GM12878 (cell line): ENCODE measurements around the gene MCOLN2. TPM values are rescaled to one million over a fixed set of nuclear protein-coding genes. Genes with fewer than 3 reads are reported as not detected.

ENCODE experiments used
- ATAC-seq: fragments of 200-7000 bp; cut with Tn5 transposase; 3 replicates; pipeline ENCODE4 v1.9.1; 2020; ENCODE audit warnings: mild to moderate bottlenecking, moderate library complexity
- BruUV-seq: library from RNA; stranded (reverse); fragments of 400-500 nt; replicated peaks from 2 replicates; lab custom pipeline; 2021; lab: Mats Ljungman, UMichigan
- CTCF ChIA-PET: fragments of 300-600 bp; sonication (Branson Sonifier 250); formaldehyde crosslinking; extraction: SDS; loops from one replicate; lab custom pipeline; 2021; ENCODE audit warnings: inconsistent platforms; lab: Yijun Ruan, JAX
- POLR2A ChIA-PET: fragments of 350-600 bp; formaldehyde crosslinking; extraction: SDS; loops from one replicate; lab custom pipeline; 2021; ENCODE audit warnings: inconsistent platforms; lab: Charles Lee
- RAD21 ChIA-PET: fragments of 300-600 bp; sonication (Branson Sonifier 250); formaldehyde crosslinking; loops from one replicate; lab custom pipeline; 2023; ENCODE audit warnings: antibody characterized with exemption; ENCODE audit not compliant: unreplicated experiment; lab: Charles Lee
- SMC1A ChIA-PET: fragments of 300-600 bp; sonication (Branson Sonifier 250); formaldehyde crosslinking; loops from one replicate; lab custom pipeline; 2023; ENCODE audit not compliant: unreplicated experiment, uncharacterized antibody; lab: Charles Lee
- DNase-seq: peaks from one replicate; pipeline ENCODE4 v3.0.0-alpha.2; 2011; ENCODE audit warnings: low read depth, low spot score
- FAIRE-seq: peaks from 3 replicates; lab custom pipeline; 2011; peaks lifted over from hg19 to GRCh38; lab: Jason Lieb, UNC
- H2AFZ ChIP-seq: 2 replicates; pipeline ENCODE4 v1.6.0; 2011; ENCODE audit warnings: low read depth, low read length, control low read depth; ENCODE audit not compliant: control insufficient read depth
- H3K27ac ChIP-seq: 2 replicates; pipeline ENCODE4 v1.5.1; 2011; ENCODE audit warnings: control low read depth; ENCODE audit not compliant: control insufficient read depth, insufficient read depth
- H3K27me3 ChIP-seq, 2 experiments: replicated peaks in 1 of 2; 2 replicates each; pipeline versions ENCODE4 v1.6.0 to v1.6.1; 2011; ENCODE audit warnings: low read length in 1 of 2; ENCODE audit not compliant: control insufficient read depth in 2 of 2, insufficient read depth in 2 of 2
- H3K36me3 ChIP-seq, 2 experiments: 2 replicates each; pipeline ENCODE4 v1.5.1; 2011; ENCODE audit warnings: low read length in 1 of 2; ENCODE audit not compliant: control insufficient read depth in 2 of 2, insufficient read depth in 2 of 2
- H3K4me1 ChIP-seq: 2 replicates; pipeline ENCODE4 v1.6.1; 2011; ENCODE audit warnings: mild to moderate bottlenecking, low read length, moderate library complexity, mixed read lengths; ENCODE audit not compliant: control insufficient read depth, insufficient read depth
- H3K4me2 ChIP-seq: 2 replicates; pipeline ENCODE4 v1.6.0; 2011; ENCODE audit warnings: control low read depth; ENCODE audit not compliant: control insufficient read depth, insufficient read depth
- H3K4me3 ChIP-seq: fragments of 200-600 bp; sonication (generic); 2 replicates; pipeline ENCODE4 v1.5.1; 2016
- H3K79me2 ChIP-seq: 2 replicates; pipeline ENCODE4 v1.6.0; 2011; ENCODE audit warnings: low read length; ENCODE audit not compliant: control insufficient read depth, insufficient read depth
- H3K9ac ChIP-seq: 2 replicates; pipeline ENCODE4 v1.8.0; 2011; ENCODE audit warnings: low read length, control low read depth, mixed read lengths; ENCODE audit not compliant: control insufficient read depth, insufficient read depth
- H3K9me3 ChIP-seq: replicated peaks from 3 replicates; pipeline ENCODE4 v1.5.1; 2011; ENCODE audit warnings: mild to moderate bottlenecking, low read length; ENCODE audit not compliant: control insufficient read depth, insufficient read depth
- H4K20me1 ChIP-seq: 2 replicates; pipeline ENCODE4 v1.6.0; 2011; ENCODE audit not compliant: control insufficient read depth, insufficient read depth
- BRCA1 ChIP-seq: IDR thresholded peaks from 2 replicates; pipeline ENCODE4 v1.6.1; 2011; ENCODE audit warnings: low read depth, low read length, improper control_type of control experiment
- EGR1 ChIP-seq, 2 experiments: IDR thresholded peaks; 1 replicate in 1 of 2; 2 replicates in 1 of 2; pipeline ENCODE4 v1.6.1; 2011 to 2012; ENCODE audit warnings: low read depth in 2 of 2, low read length in 2 of 2, borderline replicate concordance in 1 of 2, mild to moderate bottlenecking in 1 of 2, moderate library complexity in 1 of 2
- IRF5 ChIP-seq: fragments of 450-650 bp; IDR thresholded peaks from 2 replicates; pipeline ENCODE4 v1.6.1; 2017; ENCODE audit warnings: borderline replicate concordance
- NR2C1 ChIP-seq: fragments of 450-650 bp; IDR thresholded peaks from 2 replicates; pipeline ENCODE4 v1.6.1; 2017; ENCODE audit warnings: antibody characterized with exemption, mild to moderate bottlenecking, moderate library complexity
- PAX5 ChIP-seq: IDR thresholded peaks from 2 replicates; pipeline ENCODE4 v1.6.1; 2011; ENCODE audit warnings: low read depth, low read length, borderline replicate concordance
- SIX5 ChIP-seq: IDR thresholded peaks from 2 replicates; pipeline ENCODE4 v1.6.1; 2011; ENCODE audit warnings: mild to moderate bottlenecking, low read depth, low read length, moderate library complexity; ENCODE audit not compliant: severe bottlenecking
- SUPT20H ChIP-seq: IDR thresholded peaks from 2 replicates; pipeline ENCODE4 v1.6.1; 2011; ENCODE audit warnings: low read depth, mild to moderate bottlenecking, low read length, moderate library complexity, borderline replicate concordance; ENCODE audit not compliant: control insufficient read depth
- SUZ12 ChIP-seq: fragments of 200-600 bp; sonication (generic); IDR thresholded peaks from one replicate; pipeline ENCODE4 v1.6.1; 2018; ENCODE audit warnings: antibody characterized with exemption, mild to moderate bottlenecking; ENCODE audit not compliant: unreplicated experiment
- TARDBP ChIP-seq: IDR thresholded peaks from 2 replicates; pipeline ENCODE4 v1.6.1; 2016; ENCODE audit warnings: borderline replicate concordance
- ZBED1 ChIP-seq: IDR thresholded peaks from 2 replicates; pipeline ENCODE4 v1.6.1; 2016; ENCODE audit warnings: borderline replicate concordance
- ZNF622 ChIP-seq: fragments of 450-650 bp; IDR thresholded peaks from 2 replicates; pipeline ENCODE4 v1.6.1; 2017; ENCODE audit warnings: mild to moderate bottlenecking, inconsistent platforms
- WGBS: methylation state at CpG from one replicate; pipeline ENCODE4 v1.1.6; 2016; ENCODE audit warnings: low lambda C conversion rate; ENCODE audit not compliant: insufficient replicate concordance, insufficient coverage; ENCODE audit errors: missing lambda C conversion rate; 5-methylcytosine and 5-hydroxymethylcytosine counted together
- in situ Hi-C: fragments of 300-500 bp; cut with MboI; formaldehyde crosslinking; loops from 9 replicates; pipeline ENCODE4 v1.14.3; 2018; ENCODE audit warnings: mixed read lengths
- intact Hi-C: fragments of 100-400 bp; cut with micrococcal nuclease; formaldehyde crosslinking; loops from one replicate; pipeline ENCODE4 v1.14.2; 2022; ENCODE audit not compliant: unreplicated experiment
- polyA plus RNA-seq, 11 experiments: library from polyadenylated mRNA; depleted of rRNA in 4 of 11; unstranded in 6 of 11; stranded (reverse) in 5 of 11; fragments of >200 nt; fragmentation: Nextera tagmentation in 4 of 11; fragmentation: Illumina TruSeq in 1 of 11; extraction: Ambion mirVana in 4 of 11; extraction: Trizol in 1 of 11; gene quantifications; 1 replicate in 1 of 11; 2 replicates in 10 of 11; pipeline versions ENCODE4 v1.2.1 to v1.2.3, GENCODE V29; 2011 to 2016; ENCODE audit warnings: inconsistent platforms in 2 of 11, missing spikeins in 2 of 11, low read depth in 1 of 11
- total RNA-seq, 4 experiments: library from RNA; depleted of rRNA in 3 of 4; stranded (reverse); fragments of >200 nt in 3 of 4; fragmentation: Illumina TruSeq in 1 of 4; extraction: Trizol in 1 of 4; gene quantifications; 2 replicates each; pipeline versions ENCODE4 v1.2.1 to v1.2.3, GENCODE V29; 2013 to 2021
- TF ChIP-seq, protein P1 (sequence below): IDR thresholded peaks from 2 replicates; pipeline ENCODE4 v1.6.1; 2011; ENCODE audit warnings: low read depth, low read length, improper control_type of control experiment, borderline replicate concordance
- TF ChIP-seq, protein P2 (sequence below): fragments of 450-650 bp; IDR thresholded peaks from 2 replicates; pipeline ENCODE4 v1.6.1; 2017; ENCODE audit warnings: mild to moderate bottlenecking

MCOLN2 gene
- total and polyA plus RNA-seq, 10 of the 15 experiments (the other 5 are each of a cell fraction or from before 2014, with no cell fraction given): 25.9 to 233 (median 109) TPM

- in situ Hi-C loops (no loop called here), intact Hi-C loops (loop anchor here (2.0 kb wide), 1 partner anchor 14 kb away; no protein-coding TSS in a partner anchor)
- peaks cover 9 to 33% of the 10 kb centered on the region in 2 experiments for H3K36me3 ChIP-seq
- H3K9me3 ChIP-seq: no peaks in the 10 kb centered on the region; the same call in 2 of the 3 replicates
- peaks cover 10% of the 10 kb centered on the region for H3K4me1 ChIP-seq
- BruUV-seq: no TSS peak
- H3K9ac ChIP-seq: no peak overlapping the region
- no peak overlapping the region for H3K27ac ChIP-seq
- DNase-seq: no peak
- H3K4me2 ChIP-seq: no peak overlapping the region
- no peaks in the 10 kb centered on the region for H3K27me3 ChIP-seq
- no peaks in the 10 kb centered on the region for H4K20me1 ChIP-seq
- ATAC-seq: no peak
- 100% methylated on average over 1 of the region's 1 CpG for WGBS
- peaks cover 27% of the 10 kb centered on the region for H3K79me2 ChIP-seq
- ChIA-PET CTCF (interaction anchor here (0.8 to 6.0 kb wide), 13 partner anchors 9 to 299 kb away, joined by 3 to 47 read pairs (median 5); partner anchors contain the start of gene C1orf52), POLR2A (interaction anchor here (0.8 to 4.2 kb wide), 4 partner anchors 9 to 316 kb away, joined by 5 to 25 read pairs (median 16); partner anchors contain the start of gene BCL10), SMC1A (interaction anchor here (0.9 to 6.0 kb wide), 9 partner anchors 10 to 102 kb away, joined by 4 to 76 read pairs (median 12); partner anchors contain the start of gene MCOLN2), RAD21 (interaction anchor here (1.2 to 4.8 kb wide), 10 partner anchors 10 to 295 kb away, joined by 3 to 46 read pairs (median 15); partner anchors contain the start of gene MCOLN2)
- no peak overlapping the region for H2AFZ ChIP-seq
- FAIRE-seq: no peak
- TF ChIP-seq, protein P1, sequence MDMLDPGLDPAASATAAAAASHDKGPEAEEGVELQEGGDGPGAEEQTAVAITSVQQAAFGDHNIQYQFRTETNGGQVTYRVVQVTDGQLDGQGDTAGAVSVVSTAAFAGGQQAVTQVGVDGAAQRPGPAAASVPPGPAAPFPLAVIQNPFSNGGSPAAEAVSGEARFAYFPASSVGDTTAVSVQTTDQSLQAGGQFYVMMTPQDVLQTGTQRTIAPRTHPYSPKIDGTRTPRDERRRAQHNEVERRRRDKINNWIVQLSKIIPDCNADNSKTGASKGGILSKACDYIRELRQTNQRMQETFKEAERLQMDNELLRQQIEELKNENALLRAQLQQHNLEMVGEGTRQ: no peak
- TF ChIP-seq SIX5 (no peak), EGR1 (IDR thresholded peaks at IDR 0.05; ENCODE audit: borderline replicate concordance in 1 of 2, low read depth in 2 of 2, low read length in 2 of 2) (no peak), SUPT20H (no peak), TARDBP (no peak), PAX5 (no peak), IRF5 (no peak), ZBED1 (no peak), BRCA1 (no peak), NR2C1 (no peak), SUZ12 (no peak), ZNF622 (no peak)
- TF ChIP-seq, protein P2, sequence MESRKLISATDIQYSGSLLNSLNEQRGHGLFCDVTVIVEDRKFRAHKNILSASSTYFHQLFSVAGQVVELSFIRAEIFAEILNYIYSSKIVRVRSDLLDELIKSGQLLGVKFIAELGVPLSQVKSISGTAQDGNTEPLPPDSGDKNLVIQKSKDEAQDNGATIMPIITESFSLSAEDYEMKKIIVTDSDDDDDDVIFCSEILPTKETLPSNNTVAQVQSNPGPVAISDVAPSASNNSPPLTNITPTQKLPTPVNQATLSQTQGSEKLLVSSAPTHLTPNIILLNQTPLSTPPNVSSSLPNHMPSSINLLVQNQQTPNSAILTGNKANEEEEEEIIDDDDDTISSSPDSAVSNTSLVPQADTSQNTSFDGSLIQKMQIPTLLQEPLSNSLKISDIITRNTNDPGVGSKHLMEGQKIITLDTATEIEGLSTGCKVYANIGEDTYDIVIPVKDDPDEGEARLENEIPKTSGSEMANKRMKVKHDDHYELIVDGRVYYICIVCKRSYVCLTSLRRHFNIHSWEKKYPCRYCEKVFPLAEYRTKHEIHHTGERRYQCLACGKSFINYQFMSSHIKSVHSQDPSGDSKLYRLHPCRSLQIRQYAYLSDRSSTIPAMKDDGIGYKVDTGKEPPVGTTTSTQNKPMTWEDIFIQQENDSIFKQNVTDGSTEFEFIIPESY: no peak
- H3K4me3 ChIP-seq: no peak overlapping the region
These were observed 36.5 kb downstream of the MCOLN2 start for GRCh38 chr1:84960371-84960770.
